HG03108 (cell line): ENCODE data around the gene CFHR2.
"Not testable (repeated sequence)": the region's sequence is repeated elsewhere in the genome, so short reads cannot be mapped to it uniquely, and the experiment has no call there.

Source experiments
- ATAC-seq: cut with Tn5 transposase; IDR thresholded peaks from one replicate; pipeline ENCODE4 v1.9.1; 2021; ENCODE audit warnings: moderate library complexity; ENCODE audit not compliant: unreplicated experiment

Gene CFHR2

DNA sequence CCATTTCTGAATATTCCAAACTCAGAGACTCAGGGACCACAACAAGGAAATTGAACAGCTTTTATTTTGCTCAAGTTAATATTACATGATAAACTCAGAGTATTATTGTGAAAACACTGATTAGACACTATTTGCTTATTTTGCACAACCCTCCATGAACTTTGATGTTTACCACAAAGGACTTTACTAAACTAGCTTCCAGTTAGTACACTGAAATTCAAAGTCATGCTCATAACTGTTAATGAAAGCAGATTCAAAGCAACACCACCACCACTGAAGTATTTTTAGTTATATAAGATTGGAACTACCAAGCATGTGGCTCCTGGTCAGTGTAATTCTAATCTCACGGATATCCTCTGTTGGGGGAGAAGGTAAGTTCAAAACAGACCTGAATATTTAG, at the start of gene CFHR2:
Gene CFHR2 (plus strand): TSS at position 171 of the 400 bp plus-strand sequence. CDS start 143 bp downstream, at position 314.
- ATAC-seq, result not testable (repeated sequence)

DNA sequence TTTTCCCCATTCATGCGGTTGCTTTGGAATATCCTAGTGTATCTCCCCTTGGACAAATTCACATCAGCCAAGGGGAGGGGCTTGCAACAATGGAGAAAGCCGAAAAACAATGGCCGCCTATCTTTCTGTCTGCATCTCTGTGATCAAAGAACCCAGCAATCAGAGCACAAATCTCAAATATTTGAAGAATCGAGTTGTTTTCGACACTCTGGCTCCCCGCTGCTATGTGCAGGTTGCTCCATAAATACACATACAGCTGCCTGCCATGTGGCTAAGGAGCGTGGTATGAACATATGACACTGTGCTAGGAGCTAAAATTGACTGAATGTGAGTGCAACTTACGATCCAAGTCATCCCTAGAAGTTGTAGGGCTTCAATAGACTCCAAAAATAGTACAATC, 47.2 kb upstream of the CFHR2 start:
- no peak for ATAC-seq

DNA sequence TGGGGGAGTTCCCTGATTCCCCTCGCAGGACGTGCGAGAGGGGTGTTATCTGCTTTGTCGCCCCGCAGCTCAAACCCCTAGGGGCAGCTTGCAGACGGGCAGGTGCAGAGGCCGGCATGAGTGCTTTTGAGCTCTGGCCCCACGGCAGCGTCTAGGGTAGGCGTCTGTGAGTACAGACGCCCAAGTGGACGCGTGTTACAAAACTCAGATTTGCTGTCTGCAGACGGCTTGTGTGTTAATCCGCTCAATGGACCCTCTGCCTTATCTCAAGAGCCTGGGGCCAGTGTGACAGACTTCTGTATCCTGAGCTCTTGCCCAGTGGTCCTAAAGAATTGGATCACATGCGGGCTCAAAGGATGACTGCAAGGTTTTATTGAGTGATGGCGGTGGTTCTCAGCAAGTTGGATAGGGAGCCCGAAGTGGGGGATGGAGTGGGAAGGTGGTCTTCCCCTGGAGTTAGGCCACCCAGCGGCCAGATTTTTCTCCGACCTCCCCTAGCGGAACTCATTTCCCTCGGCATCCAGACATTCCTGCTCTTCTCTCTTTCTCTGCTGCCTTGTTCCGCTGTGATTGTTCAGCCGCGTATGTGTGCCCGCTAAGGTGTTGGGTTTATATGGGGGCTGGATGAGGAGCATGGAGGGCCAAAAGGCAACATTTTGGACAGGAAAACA, 46.2 kb upstream of the CFHR2 start:
- no peak for ATAC-seq

GRCh38 chr1:196902344-196902743, 41.2 kb upstream of the CFHR2 start:
- no peak for ATAC-seq

DNA sequence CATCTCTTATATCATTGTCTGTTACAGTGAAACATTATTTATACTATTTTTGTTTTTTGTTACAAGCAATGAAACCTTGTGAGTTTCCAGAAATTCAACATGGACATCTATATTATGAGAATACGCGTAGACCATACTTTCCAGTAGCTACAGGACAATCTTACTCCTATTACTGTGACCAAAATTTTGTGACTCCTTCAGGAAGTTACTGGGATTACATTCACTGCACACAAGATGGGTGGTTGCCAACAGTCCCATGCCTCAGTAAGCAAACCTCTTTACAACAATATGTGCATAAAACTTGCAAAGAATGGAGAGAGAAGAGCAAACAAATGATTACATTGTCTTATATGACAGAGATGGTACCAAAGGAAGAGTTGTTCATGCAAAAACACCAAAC, 33.3 kb upstream of the CFHR2 start:
- no peak for ATAC-seq

DNA sequence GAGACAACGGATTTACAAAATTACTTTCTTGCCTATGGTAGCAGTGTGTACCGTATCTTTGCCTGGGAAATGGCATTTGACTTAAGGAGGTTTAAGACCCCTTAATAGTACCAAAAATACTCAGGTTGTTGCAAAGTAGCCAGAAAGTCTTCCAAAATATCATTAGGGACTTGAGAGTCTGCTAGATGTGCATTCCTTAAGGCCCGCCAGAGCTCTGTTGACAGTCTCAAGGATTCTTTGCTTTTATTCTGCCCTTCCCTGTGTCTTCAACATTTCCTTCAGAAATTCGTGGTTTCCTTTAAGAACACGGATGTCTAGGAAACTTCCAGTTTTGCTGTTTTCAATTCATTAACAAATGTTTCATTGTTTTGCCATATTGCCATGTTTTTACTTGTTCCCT, 31.3 kb upstream of the CFHR2 start:
- ATAC-seq, result not testable (repeated sequence)

GRCh38 chr1:196926839-196927238, 16.7 kb upstream of the CFHR2 start:
- ATAC-seq, result not testable (repeated sequence)

DNA sequence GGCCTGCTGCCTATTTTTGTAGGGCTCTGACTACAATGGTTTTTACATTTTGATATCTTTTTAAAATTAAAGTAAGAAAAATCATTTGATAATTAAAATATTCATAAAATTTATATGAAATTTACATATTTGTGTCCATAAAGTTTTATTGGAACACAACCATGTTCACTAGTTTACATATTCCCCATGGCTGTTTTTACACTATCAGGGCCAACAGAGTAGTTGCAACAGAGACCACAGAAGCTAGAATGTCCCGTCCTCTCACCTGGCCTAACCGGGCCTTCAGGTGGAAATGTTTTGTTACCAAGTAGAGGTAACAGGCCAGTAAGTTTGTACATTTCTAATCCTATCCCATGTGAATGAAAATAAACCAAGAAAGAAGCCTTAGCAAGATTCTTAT, 10.7 kb upstream of the CFHR2 start:
- not testable (repeated sequence) for ATAC-seq

DNA sequence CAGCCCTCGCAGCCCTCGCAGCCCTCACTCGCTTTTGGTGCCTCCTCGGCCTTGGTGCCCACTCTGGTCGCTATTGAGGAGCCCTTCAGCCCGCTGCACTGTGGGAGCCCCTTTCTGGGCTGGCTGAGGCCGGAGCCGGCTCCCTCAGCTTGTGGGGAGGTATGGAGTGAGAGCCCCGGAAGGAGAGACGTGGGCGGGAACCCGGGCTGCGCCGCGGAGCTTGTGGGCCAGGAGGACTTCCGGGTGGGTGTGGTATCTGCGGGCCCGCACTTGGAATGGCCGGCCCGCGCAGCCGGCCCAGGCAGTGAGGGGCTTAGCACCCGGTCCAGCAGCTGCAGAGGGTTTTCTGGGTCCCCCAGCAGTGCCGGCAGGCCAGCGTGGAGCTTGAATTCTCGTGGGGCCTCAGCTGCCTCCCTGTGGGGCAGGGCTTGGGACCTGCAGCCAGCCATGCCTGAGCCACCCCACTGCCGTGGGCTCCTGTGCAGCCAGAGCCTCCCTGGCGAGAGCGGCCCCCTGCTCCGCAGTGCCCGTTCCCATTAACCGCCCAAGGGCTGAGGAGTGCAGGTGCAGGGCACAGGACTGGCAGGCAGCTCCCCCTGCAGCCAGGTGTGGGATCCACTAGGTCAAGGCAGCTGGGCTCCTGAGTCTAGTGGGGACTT, 9.9 kb upstream of the CFHR2 start:
- ATAC-seq, result no peak

GRCh38 chr1:196941474-196941873, 2.1 kb upstream of the CFHR2 start:
- ATAC-seq, result not testable (repeated sequence)

DNA sequence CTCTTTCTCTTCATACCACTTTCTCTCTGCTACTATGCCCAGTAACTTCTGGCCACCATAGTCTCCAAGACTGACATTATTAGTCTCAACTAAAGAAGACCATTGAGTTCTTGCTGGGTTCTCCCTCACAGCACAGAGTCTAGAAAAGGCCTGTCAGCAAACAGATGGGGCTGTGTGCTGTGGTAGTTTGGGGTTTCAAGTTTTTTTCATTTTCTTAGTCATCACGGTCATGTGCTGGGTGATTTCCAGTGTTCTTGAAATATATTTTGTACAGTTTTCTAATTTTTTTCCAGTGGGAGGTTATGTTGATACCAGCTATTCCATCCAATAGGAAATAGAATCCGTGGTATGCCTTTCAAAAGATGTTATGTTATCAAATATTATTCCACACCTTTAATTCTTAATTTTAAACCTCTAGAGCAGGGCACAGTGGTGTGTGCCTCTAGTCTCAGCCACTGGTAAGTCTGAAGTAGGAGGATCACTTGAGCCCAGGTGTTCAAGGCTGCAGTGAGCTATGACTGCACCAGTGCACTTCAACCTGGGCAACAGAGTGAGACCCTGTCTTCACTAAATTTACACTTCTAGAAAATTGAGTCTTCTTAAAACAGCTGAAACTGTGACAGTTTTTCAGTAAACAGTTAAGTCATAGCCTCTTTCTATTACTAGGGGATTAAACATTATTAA, 8.3 kb downstream of the CFHR2 start:
- ATAC-seq, result peak; percentile 71

GRCh38 chr1:196954778-196955177, 11.2 kb downstream of the CFHR2 start:
- ATAC-seq, result no peak

DNA sequence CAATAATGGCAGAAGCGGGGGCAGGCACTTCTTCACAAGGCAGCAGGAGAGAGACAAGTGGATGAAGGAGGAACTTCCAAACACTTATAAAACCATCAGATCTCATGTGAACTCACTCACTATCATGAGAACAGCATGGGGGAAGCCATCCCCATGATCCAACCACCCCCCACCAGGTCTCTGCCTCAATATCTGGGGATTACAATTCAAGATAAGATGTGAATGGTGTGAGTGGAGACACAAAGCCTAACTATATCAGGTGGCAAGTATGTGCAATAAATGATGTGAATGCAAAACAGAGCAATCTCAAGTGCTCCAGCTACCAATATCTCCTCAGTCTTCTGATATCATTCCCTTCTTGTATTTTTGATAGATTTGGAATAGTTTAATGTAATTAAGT, 12.4 kb downstream of the CFHR2 start:
- no peak for ATAC-seq

DNA sequence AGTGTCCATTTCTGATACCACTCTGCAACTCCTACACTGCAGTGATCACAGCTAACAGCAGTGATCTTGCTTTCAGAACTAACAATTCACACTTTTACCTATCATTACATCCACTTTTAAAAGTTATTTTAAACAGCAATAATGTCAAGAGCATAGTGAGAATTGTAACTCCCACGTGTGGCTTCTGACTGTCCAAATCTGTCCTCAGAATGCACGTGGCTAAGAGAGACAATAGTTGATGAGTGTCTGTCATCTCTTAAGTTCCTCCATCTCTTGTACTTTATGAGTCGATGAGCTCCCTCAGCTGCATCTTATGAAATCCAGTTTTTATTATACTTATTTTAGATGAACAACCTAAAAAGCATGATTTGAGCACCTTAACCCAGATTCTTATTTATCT, 17.3 kb downstream of the CFHR2 start:
- no peak for ATAC-seq

DNA sequence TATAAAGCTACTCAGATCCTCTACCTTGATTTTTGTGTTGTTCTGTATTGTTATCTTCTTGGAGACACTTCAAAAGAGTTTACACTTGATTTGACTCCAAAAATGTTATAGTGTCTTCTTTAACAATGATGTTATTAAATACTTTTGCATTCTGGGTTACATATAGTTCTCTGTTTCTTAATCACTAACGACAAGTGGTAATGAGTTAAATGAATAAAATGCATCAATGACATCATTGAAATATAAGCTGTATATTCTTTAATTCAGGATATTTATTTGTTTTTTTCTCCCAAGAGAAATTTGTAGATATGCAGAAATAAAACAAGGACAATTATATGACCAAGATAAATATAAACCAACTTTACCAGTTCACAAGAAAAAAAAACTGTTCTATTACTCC, 26.6 kb downstream of the CFHR2 start:
- ATAC-seq, result no peak

GRCh38 chr1:196976278-196976677, 32.7 kb downstream of the CFHR2 start:
- ATAC-seq, result no peak

DNA sequence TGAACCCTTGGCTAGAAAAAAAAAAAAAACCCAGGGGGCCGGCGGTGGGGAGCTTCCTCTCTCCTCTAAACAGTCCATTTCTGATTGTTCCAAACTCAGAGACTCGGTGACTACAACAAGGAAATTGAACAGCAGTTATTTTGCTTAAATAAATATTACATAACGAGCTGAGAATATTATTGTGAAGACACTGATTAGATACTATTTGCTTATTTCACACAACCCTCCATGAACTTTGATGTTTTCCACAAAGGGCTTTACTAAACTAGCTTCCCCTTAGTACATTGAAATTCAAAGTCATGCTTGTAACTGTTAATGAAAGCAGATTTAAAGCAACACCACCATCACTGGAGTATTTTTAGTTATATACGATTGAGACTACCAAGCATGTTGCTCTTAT, 33.7 kb downstream of the CFHR2 start, which contains the start of gene CFHR5:
Gene CFHR5 (plus strand): TSS at position 279 of the 400 bp plus-strand sequence. CDS start 109 bp downstream, at position 388.
- ATAC-seq, result no peak

- ATAC-seq, result no peak
Observed at GRCh38 chr1:196980859-196981258, 37.3 kb downstream of the CFHR2 start.

- not testable (repeated sequence) for ATAC-seq
Observed at GRCh38 chr1:196982247-196982646, 38.7 kb downstream of the CFHR2 start.

DNA sequence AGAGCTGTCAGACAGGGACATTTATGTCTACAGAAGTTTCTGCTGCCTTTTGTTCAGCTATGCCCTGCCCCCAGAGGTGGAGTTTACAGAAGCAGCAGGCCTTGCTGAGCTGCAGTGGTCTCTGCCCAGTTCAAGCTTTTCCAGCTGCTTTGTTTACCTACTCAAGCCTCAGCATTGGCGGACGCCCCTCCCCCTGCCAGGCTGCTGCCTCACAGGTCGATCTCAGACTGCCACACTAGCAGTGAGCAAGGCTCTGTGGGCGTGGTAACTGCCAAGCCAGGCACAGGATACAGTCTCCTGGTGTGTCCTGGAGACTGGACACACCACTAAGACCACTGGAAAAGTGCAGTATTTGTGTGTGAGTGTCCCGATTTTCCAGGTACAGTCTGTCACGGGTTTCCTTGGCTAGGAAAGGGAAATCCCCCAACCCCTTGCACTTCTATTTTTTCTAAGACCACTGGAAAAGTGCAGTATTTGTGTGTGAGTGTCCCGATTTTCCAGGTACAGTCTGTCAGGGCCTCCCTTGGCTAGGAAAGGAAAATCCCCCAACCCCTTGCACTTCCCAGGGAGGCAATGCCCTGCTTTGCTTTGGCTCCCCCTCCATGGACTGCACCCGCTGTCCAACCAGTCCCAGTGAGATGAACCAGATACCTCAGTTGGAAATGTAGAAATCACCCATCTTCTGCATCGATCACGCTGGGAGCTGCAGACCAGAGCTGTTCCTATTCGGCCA, 48.5 kb downstream of the CFHR2 start:
- ATAC-seq, result not testable (repeated sequence)

GRCh38 chr1:196993916-196994315, 50.4 kb downstream of the CFHR2 start:
- no peak for ATAC-seq
